ENCODE results near the gene TNXB. TPM values are rescaled to one million over a fixed set of nuclear protein-coding genes. Genes with fewer than 3 reads are reported as not detected.

TNXB gene
- total RNA-seq, 1 donor from 2014 or later: 10.3 TPM

GRCh38 chr6:32111424-32112066 is 2.4 kb upstream of the TNXB start:
- no peak for TF ChIP-seq CTCF (IDR thresholded peaks at IDR 0.05; ENCODE audit: unreplicated experiment)
- no peaks in the 10 kb centered on the region for H3K9me3 Mint-ChIP-seq (ENCODE audit: low read depth)
- H3K36me3 Mint-ChIP-seq (ENCODE audit: insufficient read depth): peaks cover 9% of the 10 kb centered on the region
- no peak overlapping the region for H3K4me3 Mint-ChIP-seq (ENCODE audit: low read depth)
- DNase-seq (ENCODE audit: low spot score, unreplicated experiment): no peak
- peaks cover 14% of the 10 kb centered on the region for H3K4me1 Mint-ChIP-seq (ENCODE audit: low read depth)
- peaks cover 23% of the 10 kb centered on the region for H3K27me3 Mint-ChIP-seq
- no peak overlapping the region for H3K27ac Mint-ChIP-seq

- Mint-ChIP-seq H3K9me3 (ENCODE audit: low read depth) (no peaks in the 10 kb centered on the region), H3K27me3 (peaks cover 23% of the 10 kb centered on the region), H3K4me1 (ENCODE audit: low read depth) (peaks cover 14% of the 10 kb centered on the region), H3K4me3 (ENCODE audit: low read depth) (no peak overlapping the region), H3K27ac (peak overlapping the region; percentile 16), H3K36me3 (ENCODE audit: insufficient read depth) (peaks cover 6% of the 10 kb centered on the region)
- TF ChIP-seq CTCF (IDR thresholded peaks at IDR 0.05; ENCODE audit: unreplicated experiment): no peak
- no peak for DNase-seq (ENCODE audit: low spot score, unreplicated experiment)
These were observed 1.5 kb upstream of the TNXB start for GRCh38 chr6:32110632-32111031.

- Mint-ChIP-seq H3K27ac (no peak overlapping the region), H3K27me3 (peaks cover 23% of the 10 kb centered on the region), H3K36me3 (ENCODE audit: insufficient read depth) (peaks cover 4% of the 10 kb centered on the region)
These were observed 625 bp upstream of the TNXB start for GRCh38 chr6:32109765-32110160.

GRCh38 chr6:32108727-32109113 is 418 bp downstream of the TNXB start:
- Mint-ChIP-seq H3K4me3 (ENCODE audit: low read depth) (no peak overlapping the region), H3K4me1 (ENCODE audit: low read depth) (peaks cover 14% of the 10 kb centered on the region), H3K27ac (peak overlapping the region; percentile 76), H3K27me3 (peaks cover 27% of the 10 kb centered on the region), H3K9me3 (ENCODE audit: low read depth) (no peaks in the 10 kb centered on the region), H3K36me3 (ENCODE audit: insufficient read depth) (peaks cover 2% of the 10 kb centered on the region)
- no peak for TF ChIP-seq CTCF (IDR thresholded peaks at IDR 0.05; ENCODE audit: unreplicated experiment)
- no peak for DNase-seq (ENCODE audit: low spot score, unreplicated experiment)

More at GRCh38 chr6:32109765-32110160, 625 bp upstream of the TNXB start:
- no peak for DNase-seq (ENCODE audit: low spot score, unreplicated experiment)
- no peak for TF ChIP-seq CTCF (IDR thresholded peaks at IDR 0.05; ENCODE audit: unreplicated experiment)
- Mint-ChIP-seq H3K9me3 (ENCODE audit: low read depth) (no peaks in the 10 kb centered on the region), H3K4me3 (ENCODE audit: low read depth) (no peak overlapping the region), H3K4me1 (ENCODE audit: low read depth) (peaks cover 14% of the 10 kb centered on the region)

- Mint-ChIP-seq H3K9me3 (ENCODE audit: low read depth) (no peaks in the 10 kb centered on the region), H3K4me3 (ENCODE audit: low read depth) (no peak overlapping the region), H3K27ac (peak overlapping the region; percentile 37), H3K27me3 (peaks cover 27% of the 10 kb centered on the region), H3K4me1 (ENCODE audit: low read depth) (peaks cover 14% of the 10 kb centered on the region), H3K36me3 (ENCODE audit: insufficient read depth) (peaks cover 2% of the 10 kb centered on the region)
- no peak for DNase-seq (ENCODE audit: low spot score, unreplicated experiment)
- TF ChIP-seq CTCF (IDR thresholded peaks at IDR 0.05; ENCODE audit: unreplicated experiment): no peak
These were observed 977 bp downstream of the TNXB start for GRCh38 chr6:32108094-32108627.
